CD4-positive, alpha-beta T cell treated with Interleukin-21 for 1 hour (primary cell): Measurements from ENCODE around the gene PARD3.

Experiments
- DNase-seq: peaks from one replicate; pipeline ENCODE4 v3.0.0-alpha.2; 2020

PARD3 gene

DNA sequence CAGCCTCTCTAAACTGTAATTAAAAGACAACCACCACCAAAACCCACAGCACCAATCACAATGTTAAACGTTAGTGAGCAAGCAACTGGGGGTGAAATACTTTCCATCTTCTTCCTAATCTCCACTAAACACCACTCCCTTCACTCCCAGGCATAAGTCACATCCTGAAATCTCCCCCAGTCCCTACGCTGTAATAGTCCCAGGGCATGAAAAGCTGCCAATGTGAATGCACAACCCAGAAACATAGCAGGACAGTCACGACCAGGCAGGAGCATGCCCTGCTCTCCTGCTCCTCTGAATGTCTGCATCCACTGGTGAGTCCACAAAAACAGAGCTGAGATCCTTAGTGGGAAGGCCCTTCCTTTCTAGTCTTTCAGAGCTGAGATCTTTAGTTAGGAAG lies 288.9 kb downstream of the PARD3 start:
- no peak for DNase-seq

DNA sequence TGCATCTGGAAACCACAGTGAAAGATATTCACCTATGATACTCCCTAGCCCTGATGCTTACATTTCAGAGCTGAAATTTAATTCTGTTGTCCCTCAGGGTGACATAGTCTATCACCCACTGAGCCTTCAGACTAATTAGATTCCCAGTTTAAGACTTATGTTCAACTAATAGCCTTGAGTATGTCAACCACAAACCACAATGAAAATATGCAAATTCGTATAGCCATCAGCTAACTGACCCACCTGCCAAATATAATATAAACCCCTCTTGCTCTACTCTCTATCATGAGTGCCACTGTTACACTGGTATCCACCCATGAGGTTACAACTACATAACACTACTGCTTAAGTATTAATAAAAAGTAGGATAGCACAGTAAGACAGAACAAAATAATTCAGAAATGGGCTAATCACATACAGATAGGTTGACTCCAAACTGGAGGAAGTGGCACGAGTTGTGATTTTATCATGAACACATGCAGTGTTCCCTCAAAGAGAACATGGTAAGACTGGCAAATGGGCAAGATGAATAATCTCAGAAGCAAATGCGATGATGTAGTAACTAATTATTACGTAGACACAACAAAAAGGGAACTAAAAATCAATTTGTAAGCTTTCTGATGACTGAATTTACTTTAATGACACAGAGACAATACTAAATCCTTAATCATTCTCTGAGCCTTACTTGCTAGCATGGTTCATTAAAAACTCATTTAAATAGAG lies 290.6 kb downstream of the PARD3 start:
- no peak for DNase-seq

DNA sequence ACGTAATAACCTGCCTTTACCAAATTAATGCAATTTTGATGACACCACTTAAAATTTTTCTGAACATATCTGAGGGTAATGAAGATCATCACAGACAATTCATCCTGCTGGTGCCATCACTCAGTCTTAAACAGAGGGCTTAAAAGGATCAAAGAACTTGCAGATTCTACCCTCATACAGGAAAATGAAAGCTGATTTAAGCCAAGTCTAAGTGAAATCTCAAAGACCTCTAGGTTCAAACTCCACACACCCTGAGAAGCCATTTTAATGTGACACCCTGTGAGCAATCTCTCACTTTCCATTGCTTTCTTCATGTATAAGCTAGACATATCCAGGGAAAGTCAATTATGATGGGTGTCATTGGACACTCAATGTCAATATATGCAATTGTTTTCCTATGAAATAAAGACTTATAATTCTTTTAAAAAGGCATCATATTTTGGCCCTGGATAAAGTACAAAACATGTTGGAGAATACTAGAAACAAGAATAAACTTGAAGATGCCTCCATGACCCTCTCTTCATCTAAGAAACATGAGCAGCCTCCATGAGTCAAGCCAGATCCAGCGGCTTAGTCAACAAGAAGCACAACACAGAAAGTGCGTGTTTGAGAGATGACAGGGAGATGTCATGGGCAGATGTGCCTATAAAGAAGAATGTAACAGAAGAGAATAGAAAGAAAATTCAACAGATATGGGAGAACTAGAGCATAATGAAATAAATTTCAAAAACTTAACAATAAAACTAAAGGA lies 291.9 kb downstream of the PARD3 start:
- no peak for DNase-seq

DNA sequence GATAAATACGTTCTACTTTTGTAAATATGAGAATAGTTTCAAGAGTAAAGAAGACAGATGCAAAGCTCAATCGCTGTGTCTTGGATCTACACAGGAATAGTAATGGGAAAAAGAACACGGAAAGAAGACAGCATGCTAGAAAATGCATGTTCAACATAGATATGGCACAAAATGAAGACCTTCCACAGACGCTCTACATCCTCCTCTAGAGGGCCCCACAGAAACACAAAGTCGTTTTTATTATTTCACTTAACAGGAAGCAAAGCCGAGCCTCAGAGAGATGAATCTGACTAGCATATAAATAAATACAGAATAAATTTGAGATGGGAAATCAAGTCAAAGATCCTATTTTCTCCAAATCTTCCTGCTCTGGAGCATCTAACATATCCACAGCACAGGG lies 292.6 kb downstream of the PARD3 start:
- peak; percentile 2 for DNase-seq

DNA sequence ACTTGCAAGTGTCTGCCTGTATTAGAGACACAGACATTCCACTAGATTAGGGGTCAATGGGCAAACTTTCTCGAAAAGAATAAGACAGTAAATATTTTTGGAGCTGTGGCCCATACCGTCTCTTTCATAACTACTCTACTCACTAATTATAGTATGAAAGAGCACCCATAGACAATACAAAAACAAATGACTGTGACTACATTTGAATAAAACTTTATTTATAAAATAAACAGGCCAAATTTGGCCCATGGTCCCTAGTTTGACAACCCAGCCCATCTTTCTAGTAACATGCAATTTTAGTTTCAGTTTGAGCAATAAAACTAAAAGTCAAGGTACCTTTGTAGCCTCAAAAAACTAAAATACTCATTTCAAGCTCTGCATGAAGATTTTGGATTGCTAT lies 294.6 kb downstream of the PARD3 start:
- DNase-seq: no peak

DNA sequence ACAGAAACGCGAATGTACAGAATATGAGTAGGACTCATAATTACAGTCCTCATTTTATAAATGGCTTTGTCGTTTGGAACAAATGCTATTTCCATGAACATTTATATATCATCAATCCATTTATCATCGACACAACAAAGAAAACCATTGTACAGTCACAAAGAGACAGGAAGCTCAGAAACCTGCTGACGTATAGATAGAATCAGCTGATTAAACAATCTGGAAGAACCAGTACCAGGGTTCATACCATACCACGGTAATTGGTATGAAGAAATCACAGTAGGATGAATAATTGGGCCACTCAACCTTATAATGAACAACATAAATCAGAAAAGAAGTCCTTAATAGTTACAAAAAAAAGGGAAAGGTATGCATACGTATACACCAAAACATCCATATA lies 295.0 kb downstream of the PARD3 start:
- DNase-seq: no peak

DNA sequence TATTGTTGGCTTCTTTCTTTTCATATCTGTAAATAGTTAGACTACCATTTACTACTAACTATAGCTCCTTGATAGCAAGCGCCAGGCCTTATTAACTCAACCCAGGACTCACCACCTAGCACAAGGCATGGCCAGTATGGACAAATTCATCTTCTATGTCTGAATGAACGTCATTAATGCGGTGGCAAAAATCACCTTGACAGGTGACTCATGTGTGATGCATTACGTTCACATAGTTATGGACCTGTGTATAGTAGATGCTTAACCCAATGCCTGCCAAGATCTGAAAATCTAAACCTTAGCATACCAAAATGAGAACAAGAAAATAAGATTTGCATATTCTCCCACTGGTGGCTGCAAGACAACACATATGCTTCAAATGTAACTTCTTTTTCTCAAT lies 300.8 kb downstream of the PARD3 start:
- no peak for DNase-seq

DNA sequence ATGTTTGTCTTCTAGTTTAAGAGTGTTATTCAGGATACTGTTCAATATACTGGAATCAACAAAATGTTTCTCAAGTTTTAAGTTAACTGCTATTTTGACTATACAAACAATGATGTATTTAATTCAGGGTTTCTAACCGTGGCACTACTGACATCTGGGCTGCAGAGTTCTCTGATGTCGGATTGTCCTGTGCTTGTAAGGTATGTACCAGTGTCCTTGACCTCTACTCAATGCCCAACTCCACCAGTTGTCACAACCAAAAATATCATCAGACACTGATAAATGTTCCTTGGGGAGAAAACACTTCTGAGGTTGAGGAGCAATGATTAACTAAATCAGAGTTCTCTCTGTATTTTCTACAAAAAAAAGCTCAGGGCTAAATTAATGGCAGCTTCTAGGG lies 301.5 kb downstream of the PARD3 start:
- no peak for DNase-seq

DNA sequence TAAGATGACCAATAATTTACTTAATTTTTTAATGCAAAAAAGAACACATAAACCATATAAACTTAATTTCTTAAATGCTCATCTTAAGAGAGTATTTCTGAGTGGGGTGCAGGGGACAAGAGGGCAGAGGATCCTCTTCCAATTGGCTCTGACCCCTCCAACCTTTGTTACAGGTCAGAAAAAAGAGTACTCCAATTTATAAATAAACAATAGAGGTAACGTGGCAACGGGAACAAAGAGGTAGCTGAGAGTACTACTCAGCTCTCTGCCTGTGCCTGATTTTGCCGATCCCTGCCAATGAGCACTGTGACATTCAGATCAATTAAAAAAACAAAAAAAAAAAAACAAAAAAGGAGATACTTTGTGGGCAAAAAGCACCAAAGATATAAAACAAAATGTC lies 307.9 kb downstream of the PARD3 start:
- DNase-seq: no peak

DNA sequence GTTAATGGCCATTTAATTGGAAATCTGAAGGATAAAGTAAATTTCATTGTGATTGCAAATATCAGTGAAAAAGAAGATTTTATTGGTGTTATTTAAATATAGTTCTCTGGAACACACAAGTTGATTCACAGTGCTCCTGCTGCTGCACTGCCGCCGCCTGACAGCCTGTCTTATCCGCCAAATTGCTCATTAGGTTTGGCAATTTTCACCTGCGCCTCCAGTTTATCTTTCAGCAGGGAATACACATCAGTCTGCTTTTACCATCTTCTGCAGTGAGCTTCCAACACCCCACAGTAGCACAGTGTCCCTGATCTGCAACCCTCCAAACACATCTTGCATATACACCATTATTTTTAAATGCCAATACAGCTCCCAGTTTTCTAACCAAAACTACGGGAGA lies 308.3 kb downstream of the PARD3 start:
- DNase-seq: no peak

DNA sequence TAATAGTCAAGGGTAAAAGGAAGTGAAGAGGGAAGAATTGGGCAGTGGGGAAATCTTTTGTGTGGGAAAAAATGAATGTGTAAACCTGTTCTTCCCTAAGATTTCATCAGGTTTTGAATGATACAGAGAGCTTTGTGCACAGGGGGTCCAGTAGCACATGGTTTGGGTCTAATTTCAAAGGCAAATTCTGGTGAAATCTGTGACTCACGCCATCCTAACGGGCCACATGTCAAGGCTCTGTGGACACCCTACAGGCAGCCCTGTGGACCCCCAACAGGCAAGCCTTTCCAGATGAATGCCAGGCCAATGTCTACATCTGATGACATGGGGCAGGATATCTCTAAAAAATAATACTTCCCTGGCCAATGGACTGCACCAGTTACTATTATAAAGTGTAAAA lies 309.8 kb downstream of the PARD3 start:
- DNase-seq: no peak

DNA sequence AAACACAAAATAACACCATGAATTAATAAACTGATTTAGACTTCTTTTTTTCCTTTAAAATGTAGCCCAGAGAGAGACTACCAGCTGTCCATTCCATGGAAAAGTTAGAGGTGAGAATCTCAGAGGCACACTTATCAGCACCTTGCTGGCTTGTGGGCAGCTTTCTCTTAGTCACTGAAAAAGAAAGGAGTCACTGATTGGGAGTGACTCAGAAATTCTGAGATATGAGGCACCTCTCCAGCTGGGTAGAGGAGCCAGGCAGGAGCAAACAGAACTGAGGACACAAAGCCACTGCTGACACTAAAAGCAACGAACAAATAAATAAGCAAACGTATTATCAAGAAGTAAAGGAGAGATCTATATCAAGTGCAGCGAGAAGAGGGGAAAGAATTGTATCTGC lies 310.6 kb downstream of the PARD3 start:
- no peak for DNase-seq

DNA sequence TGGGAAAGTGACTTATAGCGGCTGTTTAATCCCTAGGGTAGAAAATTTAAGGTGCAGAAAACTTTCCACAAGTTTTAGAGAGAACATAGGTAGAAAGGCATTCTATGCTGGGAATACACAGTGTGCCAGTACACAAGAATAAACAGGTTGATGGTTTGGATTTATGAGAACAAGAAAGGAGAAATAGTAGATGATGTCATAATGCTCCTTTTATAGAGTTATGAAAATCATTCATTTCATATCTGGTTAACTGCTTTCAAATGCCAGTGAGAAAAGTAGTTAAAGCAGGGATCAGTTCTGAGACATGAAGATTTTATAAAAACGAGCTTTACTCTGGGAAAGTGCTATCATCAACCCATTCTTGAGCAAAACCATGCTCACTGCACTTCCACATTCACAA lies 311.4 kb downstream of the PARD3 start:
- no peak for DNase-seq

DNA sequence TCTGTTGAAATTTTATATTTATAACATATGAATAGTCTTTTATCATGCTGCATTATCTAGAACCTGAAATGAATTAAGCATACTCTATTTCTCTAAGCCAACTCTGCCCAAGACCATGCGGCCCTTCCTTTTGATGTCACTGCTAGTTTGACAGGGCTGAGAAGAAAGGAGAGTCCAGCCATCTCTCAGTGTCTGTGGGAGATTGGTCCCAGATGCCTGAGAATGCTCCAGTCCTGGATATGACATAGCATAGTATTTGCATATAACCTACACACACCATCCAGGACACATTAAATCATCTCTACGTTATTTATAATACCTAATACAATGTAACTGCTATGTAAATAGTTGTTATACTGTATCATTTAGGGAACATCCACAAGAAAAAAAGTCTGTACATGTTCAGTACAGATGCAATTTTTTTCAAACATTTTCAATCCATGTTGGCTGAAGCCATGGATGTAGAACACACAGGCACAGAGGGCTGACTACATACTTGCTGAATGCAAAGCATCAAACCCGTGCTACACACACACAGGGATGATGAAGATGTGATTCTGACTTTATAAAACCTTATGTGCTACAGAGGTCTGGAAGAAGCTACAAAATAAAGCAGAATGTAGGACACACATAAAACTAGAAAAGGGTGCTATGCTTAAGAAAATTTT lies 315.4 kb downstream of the PARD3 start:
- no peak for DNase-seq

DNA sequence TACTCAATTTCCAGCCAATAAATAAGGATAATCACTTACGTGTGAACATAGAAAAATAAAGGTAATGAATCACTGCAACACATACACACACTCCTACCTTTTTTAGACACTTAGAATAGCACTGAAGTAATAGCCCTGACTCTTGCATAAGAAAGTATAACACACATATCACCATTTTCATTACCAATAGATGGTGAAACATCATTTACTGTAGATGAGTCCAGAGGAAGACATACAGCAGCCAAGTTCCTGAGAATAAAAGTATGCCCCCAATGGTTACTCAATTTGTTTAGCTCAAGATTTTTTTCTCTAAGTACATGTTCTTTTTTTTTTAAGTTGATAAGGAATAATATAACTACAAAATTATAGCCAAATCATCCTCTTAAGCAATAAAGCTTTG lies 316.3 kb downstream of the PARD3 start:
- no peak for DNase-seq

DNA sequence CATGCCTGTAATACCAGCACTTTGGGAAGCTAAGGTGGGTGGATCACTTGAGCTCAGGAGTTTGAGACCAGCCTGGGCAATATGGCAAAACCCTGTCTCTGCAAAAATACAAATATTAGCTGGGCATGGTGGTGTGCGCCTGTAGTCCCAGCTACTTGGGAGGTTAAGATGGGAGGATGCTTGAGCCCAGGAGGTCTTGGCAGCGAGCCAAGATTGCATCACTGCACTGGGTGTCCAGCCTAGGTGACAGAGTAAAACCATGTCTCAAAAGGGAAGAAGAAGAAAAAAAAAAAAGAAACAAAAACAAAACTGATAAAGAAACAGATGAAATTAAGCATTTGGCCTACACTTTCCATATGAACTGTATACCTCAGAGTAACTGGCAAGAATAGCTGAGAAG lies 319.2 kb downstream of the PARD3 start:
- no peak for DNase-seq

DNA sequence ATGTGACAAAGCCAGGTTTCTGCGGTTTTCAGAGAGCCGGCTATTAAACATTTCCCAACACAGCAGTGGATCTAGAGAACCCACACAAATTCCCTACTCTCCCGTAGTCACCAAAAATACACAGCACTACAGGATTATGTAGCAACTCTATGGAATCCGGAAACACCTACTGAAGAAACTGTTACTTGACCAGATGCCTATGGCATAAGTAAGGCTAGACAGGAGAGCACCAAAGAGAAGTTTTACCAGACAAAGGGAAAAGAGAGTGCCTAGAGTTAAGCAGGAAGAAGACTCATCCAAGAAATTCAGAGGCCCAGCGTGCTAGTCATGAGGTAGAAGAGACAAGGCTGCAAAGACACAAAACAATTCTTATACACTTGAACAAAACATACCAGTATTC lies 321.1 kb downstream of the PARD3 start:
- DNase-seq: no peak

DNA sequence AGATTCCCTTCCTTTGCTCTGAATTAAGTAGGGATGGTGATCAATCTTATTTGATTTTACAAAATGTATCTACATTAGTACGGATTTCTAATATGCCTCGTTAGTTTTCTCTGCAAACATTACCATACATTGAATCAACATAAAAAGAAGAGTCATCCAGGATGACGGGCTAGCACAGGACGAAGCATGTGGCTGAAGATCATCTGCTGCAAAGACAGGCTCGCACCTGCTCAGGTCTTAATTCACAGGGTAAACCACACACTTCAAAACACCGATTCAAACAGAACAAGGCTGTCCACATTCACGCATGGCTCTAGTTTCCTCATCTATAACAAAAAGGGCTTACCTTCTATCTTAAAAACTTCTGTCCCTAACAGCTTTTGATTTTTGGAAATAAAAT lies 323.0 kb downstream of the PARD3 start:
- DNase-seq: no peak

DNA sequence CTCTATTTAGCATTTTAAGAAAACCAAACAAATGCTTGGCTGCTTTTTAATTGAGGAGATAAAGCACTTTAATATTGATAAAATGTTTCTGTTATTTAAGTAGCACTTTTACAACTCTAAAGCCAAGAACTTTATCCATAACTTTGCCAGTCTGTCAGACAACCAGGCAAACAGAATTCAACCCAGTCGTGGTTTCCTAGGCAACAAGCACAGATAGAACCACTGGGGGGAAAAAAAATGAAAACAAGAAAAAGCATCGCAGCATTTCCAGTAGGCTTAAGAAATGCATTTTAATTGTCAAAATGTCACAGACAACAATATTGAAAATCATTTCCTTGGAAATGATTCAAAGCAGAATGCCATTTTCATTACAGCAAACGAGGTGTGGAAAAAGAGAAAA lies 323.4 kb downstream of the PARD3 start:
- DNase-seq: no peak

DNA sequence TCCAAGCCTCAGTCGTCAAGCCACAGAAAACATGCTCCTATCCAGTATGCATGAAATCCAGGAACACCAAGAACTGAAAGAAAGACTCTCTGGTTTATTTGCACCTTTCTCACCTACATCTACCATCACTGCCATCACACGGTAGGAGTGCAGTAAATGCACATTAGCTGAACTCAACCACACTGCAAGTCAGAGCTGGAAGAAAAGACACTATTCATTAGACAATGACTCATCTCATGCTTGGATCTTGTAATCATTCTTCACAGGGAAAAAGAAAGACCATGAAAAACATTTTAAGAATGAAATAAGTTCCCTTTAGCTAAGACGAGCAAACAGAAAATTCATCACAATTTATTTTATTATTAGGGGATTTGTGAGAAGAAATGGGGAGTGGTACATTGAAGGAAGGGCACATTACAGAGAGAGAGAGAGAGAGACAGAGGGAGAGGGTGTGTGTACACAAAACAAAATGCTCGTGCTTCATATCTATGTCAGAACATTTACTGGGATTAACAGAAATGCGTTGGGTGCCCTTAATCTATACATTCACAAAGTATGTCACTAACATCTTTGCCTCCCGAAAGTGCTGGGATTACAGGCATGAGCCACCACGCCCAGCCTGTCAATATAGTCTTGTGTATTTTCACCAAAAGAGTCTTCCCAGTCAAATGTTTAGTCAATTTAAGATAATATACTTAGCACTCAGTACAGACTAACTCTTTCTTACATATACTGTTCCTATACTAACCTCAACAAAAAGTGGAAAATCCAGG lies 324.9 kb downstream of the PARD3 start:
- DNase-seq: no peak

DNA sequence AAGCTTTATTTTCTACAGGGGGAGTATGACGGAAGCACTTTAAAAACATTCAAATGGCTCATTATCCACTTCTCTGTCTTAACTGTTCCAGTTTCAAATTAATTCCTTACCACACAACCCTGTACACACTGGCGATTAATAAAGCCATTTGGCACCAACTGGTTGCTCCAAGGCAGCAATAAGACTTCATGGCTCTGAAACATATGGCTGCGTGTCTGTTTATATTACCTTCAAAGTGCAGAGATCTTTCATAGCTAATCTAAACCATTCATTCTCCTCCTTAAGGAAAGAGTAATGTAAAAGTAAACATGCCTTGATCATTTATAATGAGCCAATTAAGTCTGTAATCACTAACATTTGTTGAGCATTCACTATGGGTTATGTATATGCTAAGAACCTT lies 325.7 kb downstream of the PARD3 start:
- no peak for DNase-seq

DNA sequence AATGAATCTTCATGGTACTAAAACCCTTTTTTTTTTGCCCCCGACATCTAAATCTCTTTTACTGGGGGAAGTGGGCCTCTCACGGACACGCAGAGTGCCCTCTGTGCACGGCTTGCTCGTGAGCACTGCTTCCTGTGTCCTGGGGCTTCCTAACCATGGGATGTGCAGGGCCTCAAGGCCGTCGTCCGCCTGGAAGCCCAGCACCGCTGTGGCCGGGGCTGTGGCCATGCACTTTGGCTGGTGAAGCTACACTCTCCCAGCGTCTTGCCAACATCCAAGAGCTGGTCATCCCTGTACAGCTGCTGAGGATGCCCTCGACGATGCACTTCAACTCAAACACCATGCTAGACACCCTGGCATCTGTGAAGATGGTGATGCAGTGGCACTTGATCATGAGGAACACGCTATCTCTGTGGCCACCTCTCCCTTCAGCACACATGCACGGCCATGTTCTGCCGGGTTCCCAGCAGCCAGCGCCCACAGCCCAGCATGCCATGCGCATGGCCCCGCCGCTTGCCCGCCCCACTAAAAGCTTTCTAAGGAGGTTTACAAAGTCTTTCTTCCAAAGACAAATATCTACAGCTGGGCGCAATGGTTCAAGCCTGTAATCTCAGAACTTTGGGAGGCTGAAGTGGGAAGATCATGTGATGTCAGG lies 326.5 kb downstream of the PARD3 start:
- DNase-seq: no peak

DNA sequence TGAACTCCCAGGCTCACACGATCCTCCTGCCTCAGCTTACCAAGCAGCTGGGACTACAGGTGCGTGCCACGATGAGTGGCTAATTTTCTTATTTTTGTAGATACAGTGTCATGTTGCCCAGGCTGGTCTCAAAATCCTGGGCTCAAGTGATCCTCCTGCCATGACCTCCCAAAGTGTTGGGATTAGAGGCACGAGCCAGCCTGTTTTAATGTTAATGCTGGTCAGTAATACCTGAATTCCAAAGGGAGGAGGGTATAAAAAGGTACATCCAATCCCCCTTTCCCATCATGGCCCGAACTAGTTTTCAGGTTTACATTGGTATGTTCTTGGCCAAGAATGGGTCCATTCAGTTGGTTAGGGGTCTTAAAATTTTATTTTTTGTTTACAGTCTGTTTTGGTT lies 329.1 kb downstream of the PARD3 start:
- DNase-seq: no peak
